Gastrocnemius medialis (tissue), 4 donors: ENCODE measurements around the gene TCERG1L.

Experiments
- POLR2A ChIP-seq, 2 donors: fragments of 450-650 bp; IDR thresholded peaks; one replicate each; pipeline ENCODE4 v1.6.1; 2017; ENCODE audit warnings: antibody characterized with exemption in 2 of 2, mild to moderate bottlenecking in 2 of 2, moderate library complexity in 2 of 2
- TF ChIP-seq, protein P1 (sequence below), 5 experiments: fragments of 450-650 bp in 3 of 5; fragments of 200-600 bp in 2 of 5; sonication (generic) in 2 of 5; IDR thresholded peaks in 4 of 5; conservative IDR thresholded peaks in 1 of 5; 1 replicate in 4 of 5; 2 replicates in 1 of 5; pipeline ENCODE4 v1.5.1; 2016 to 2019; ENCODE audit warnings: antibody characterized with exemption in 5 of 5, mild to moderate bottlenecking in 3 of 5, moderate library complexity in 3 of 5

- TF ChIP-seq, protein P1, sequence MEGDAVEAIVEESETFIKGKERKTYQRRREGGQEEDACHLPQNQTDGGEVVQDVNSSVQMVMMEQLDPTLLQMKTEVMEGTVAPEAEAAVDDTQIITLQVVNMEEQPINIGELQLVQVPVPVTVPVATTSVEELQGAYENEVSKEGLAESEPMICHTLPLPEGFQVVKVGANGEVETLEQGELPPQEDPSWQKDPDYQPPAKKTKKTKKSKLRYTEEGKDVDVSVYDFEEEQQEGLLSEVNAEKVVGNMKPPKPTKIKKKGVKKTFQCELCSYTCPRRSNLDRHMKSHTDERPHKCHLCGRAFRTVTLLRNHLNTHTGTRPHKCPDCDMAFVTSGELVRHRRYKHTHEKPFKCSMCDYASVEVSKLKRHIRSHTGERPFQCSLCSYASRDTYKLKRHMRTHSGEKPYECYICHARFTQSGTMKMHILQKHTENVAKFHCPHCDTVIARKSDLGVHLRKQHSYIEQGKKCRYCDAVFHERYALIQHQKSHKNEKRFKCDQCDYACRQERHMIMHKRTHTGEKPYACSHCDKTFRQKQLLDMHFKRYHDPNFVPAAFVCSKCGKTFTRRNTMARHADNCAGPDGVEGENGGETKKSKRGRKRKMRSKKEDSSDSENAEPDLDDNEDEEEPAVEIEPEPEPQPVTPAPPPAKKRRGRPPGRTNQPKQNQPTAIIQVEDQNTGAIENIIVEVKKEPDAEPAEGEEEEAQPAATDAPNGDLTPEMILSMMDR (IDR thresholded peaks at IDR 0.05 in 4 of 5, conservative IDR thresholded peaks at IDR 0.05 in 1 of 5), result no peak
- TF ChIP-seq POLR2A (IDR thresholded peaks at IDR 0.05), result no peak
These were observed 98.7 kb downstream of the TCERG1L start for GRCh38 chr10:131212763-131213325.
